ENCODE results near the gene SH2B2. TPM values are rescaled to one million over a fixed set of nuclear protein-coding genes. Genes with fewer than 3 reads are reported as not detected.

SH2B2 gene
- total RNA-seq, 1 experiment from 2014 or later = 12.1 TPM

DNA sequence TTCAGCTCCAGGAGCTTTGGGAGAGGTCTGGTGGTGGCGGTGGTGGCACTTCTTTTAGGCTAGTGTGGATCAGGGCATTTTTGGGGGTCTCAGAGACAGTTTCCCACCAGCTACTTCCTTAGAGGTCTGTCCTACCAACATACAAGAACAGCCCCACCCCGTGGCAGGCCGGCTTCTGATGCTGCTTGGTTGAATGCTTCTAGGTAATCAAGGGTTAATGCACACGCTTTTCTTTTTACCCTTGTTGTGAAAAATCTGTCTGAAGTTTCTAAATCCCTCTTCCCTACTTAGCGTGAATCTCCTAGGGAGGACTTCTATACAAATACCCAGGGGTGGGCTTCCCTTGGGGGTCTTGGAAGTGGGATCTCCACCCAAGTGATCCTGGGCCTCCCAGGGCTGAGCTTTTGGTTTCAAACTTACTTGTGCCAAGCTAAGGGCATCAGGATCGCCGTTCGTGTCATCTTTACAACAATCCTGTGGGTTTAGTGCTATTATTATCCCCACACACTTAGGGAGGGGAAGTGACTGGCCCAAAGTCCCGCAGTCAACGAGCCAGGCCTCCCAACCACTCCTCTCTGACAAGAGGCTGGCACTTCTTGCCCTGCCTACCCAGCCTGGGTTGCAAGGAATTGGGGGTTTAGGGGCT is 1.7 kb downstream of the SH2B2 start:
- no peaks in the 10 kb centered on the region for H3K79me2 ChIP-seq (ENCODE audit: low read depth)
- no peaks in the 10 kb centered on the region for H4K20me1 ChIP-seq (ENCODE audit: insufficient read depth)
- H3K4me1 ChIP-seq (replicated peaks; ENCODE audit: insufficient read depth) = 0 out of 2 replicates have a peak, but pooled peaks cover 5% of the 10 kb centered on the region
- H3K4me2 ChIP-seq = peak overlapping the region; percentile 97
- H3K27me3 ChIP-seq (ENCODE audit: insufficient read depth, low read depth) = no peaks in the 10 kb centered on the region
- intact Hi-C loops (cut with micrococcal nuclease; ENCODE audit: unreplicated experiment) = loop anchor here (5.0 kb wide), 1 partner anchor 74 kb away; no protein-coding TSS in a partner anchor
- H3F3A ChIP-seq (ENCODE audit: insufficient read depth, low read depth) = peaks cover 10% of the 10 kb centered on the region; the same call in 1 of the 2 replicates
- peak overlapping the region; percentile 88; the same call in 1 of the 2 replicates for H3K4me3 ChIP-seq
- no peaks in the 10 kb centered on the region for H3K9me2 ChIP-seq (ENCODE audit: insufficient read depth)
- CTCF ChIA-PET = no interaction called here
- TF ChIP-seq EZH2 (IDR thresholded peaks at IDR 0.05; ENCODE audit: low read depth) = no peak
- TF ChIP-seq CTCF (conservative IDR thresholded peaks at IDR 0.05) = no peak
- H3K27ac ChIP-seq = no peak overlapping the region
- DNase-seq = no peak
- H3K36me3 ChIP-seq (ENCODE audit: low read depth) = no peaks in the 10 kb centered on the region
- H3K9me3 ChIP-seq (ENCODE audit: insufficient read depth, low read depth) = no peaks in the 10 kb centered on the region
- no TSS peak for BruUV-seq (replicated peaks)
- no peak overlapping the region for H2AFZ ChIP-seq
- POLR2A ChIA-PET (ENCODE audit: unreplicated experiment) = interaction anchor here (0.7 kb wide), 1 partner anchor 108 kb away, joined by 3 read pairs; the partner anchor contains the start of gene PRKRIP1

DNA sequence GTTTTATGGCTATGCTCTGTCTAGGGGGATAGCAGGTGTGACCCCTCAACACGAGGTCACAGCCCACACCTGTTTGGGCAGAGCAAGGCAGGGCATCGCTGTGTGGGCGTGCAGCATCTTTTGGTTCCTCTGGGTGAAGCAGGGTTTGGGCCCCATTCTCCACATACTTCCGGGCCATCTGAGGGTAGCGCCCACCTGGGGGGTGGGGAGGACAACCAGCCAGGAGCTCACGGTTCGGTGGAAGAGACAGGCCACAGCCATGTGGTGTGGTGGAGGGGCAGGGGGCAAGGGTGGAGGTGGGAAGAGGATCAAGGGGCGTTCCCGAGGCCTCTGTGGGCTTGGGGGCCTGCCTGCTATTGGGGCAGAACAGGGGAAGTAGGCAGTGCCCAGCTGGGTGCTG is 2.4 kb downstream of the SH2B2 start:
- H3K4me2 ChIP-seq = no peak overlapping the region
- H3F3A ChIP-seq (ENCODE audit: insufficient read depth, low read depth) = peaks cover 10% of the 10 kb centered on the region; the same call in 1 of the 2 replicates
- H4K20me1 ChIP-seq (ENCODE audit: insufficient read depth) = no peaks in the 10 kb centered on the region
- H3K4me3 ChIP-seq = no peak overlapping the region
- H3K27me3 ChIP-seq (ENCODE audit: insufficient read depth, low read depth) = no peaks in the 10 kb centered on the region
- no peaks in the 10 kb centered on the region for H3K79me2 ChIP-seq (ENCODE audit: low read depth)
- no peak for DNase-seq
- POLR2A ChIA-PET (ENCODE audit: unreplicated experiment) = no interaction called here
- intact Hi-C loops (cut with micrococcal nuclease; ENCODE audit: unreplicated experiment) = loop anchor here (5.0 kb wide), 1 partner anchor 73 kb away; no protein-coding TSS in a partner anchor
- CTCF ChIA-PET = no interaction called here
- no peak overlapping the region for H2AFZ ChIP-seq
- H3K27ac ChIP-seq = no peak overlapping the region
- 0 out of 2 replicates have a peak, but pooled peaks cover 5% of the 10 kb centered on the region for H3K4me1 ChIP-seq (replicated peaks; ENCODE audit: insufficient read depth)
- no peak for TF ChIP-seq EZH2 (IDR thresholded peaks at IDR 0.05; ENCODE audit: low read depth)
- no peak for TF ChIP-seq CTCF (conservative IDR thresholded peaks at IDR 0.05)
- H3K9me2 ChIP-seq (ENCODE audit: insufficient read depth) = no peaks in the 10 kb centered on the region
- H3K36me3 ChIP-seq (ENCODE audit: low read depth) = no peaks in the 10 kb centered on the region
- no peaks in the 10 kb centered on the region for H3K9me3 ChIP-seq (ENCODE audit: insufficient read depth, low read depth)
- BruUV-seq (replicated peaks) = no TSS peak

- BruUV-seq (replicated peaks) = no TSS peak
- intact Hi-C loops (cut with micrococcal nuclease; ENCODE audit: unreplicated experiment) = no loop called here
- Histone ChIP-seq H4K20me1 (ENCODE audit: insufficient read depth) (no peaks in the 10 kb centered on the region), H3F3A (ENCODE audit: insufficient read depth, low read depth) (peaks cover 10% of the 10 kb centered on the region; the same call in 1 of the 2 replicates), H3K79me2 (ENCODE audit: low read depth) (no peaks in the 10 kb centered on the region), H3K9me3 (ENCODE audit: insufficient read depth, low read depth) (no peaks in the 10 kb centered on the region), H3K36me3 (ENCODE audit: low read depth) (no peaks in the 10 kb centered on the region), H3K4me2 (no peak overlapping the region), H3K27ac (no peak overlapping the region), H3K4me3 (no peak overlapping the region), H3K9me2 (ENCODE audit: insufficient read depth) (no peaks in the 10 kb centered on the region), H2AFZ (no peak overlapping the region), H3K4me1 (replicated peaks; ENCODE audit: insufficient read depth) (0 out of 2 replicates have a peak, but pooled peaks cover 5% of the 10 kb centered on the region), H3K27me3 (ENCODE audit: insufficient read depth, low read depth) (no peaks in the 10 kb centered on the region)
- no peak for DNase-seq
- ChIA-PET CTCF (interaction anchor here (0.6 kb wide), 1 partner anchor 42 kb away, joined by 6 read pairs; no protein-coding TSS in a partner anchor), POLR2A (ENCODE audit: unreplicated experiment) (no interaction called here)
- TF ChIP-seq EZH2 (IDR thresholded peaks at IDR 0.05; ENCODE audit: low read depth) (no peak), CTCF (conservative IDR thresholded peaks at IDR 0.05) (no peak)
Measured at GRCh38 chr7:102291056-102291915, 4.6 kb downstream of the SH2B2 start.

Data from PC-9 (cell line).